Activated CD8-positive, alpha-beta memory T cell treated with anti-CD3 and anti-CD28 coated beads, Interleukin-2, amount 50 U/mL, for 24 hours (primary cell): Measurements from ENCODE around the gene EEF1G.
"Not testable (repeated sequence)": the region's sequence is repeated elsewhere in the genome, so short reads cannot be mapped to it uniquely, and the experiment has no call there.

Source experiments
- DNase-seq: peaks from one replicate; pipeline ENCODE4 v3.0.0-alpha.2; 2020; ENCODE audit errors: extremely low read depth

The EEF1G gene, protein sequence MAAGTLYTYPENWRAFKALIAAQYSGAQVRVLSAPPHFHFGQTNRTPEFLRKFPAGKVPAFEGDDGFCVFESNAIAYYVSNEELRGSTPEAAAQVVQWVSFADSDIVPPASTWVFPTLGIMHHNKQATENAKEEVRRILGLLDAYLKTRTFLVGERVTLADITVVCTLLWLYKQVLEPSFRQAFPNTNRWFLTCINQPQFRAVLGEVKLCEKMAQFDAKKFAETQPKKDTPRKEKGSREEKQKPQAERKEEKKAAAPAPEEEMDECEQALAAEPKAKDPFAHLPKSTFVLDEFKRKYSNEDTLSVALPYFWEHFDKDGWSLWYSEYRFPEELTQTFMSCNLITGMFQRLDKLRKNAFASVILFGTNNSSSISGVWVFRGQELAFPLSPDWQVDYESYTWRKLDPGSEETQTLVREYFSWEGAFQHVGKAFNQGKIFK

DNA sequence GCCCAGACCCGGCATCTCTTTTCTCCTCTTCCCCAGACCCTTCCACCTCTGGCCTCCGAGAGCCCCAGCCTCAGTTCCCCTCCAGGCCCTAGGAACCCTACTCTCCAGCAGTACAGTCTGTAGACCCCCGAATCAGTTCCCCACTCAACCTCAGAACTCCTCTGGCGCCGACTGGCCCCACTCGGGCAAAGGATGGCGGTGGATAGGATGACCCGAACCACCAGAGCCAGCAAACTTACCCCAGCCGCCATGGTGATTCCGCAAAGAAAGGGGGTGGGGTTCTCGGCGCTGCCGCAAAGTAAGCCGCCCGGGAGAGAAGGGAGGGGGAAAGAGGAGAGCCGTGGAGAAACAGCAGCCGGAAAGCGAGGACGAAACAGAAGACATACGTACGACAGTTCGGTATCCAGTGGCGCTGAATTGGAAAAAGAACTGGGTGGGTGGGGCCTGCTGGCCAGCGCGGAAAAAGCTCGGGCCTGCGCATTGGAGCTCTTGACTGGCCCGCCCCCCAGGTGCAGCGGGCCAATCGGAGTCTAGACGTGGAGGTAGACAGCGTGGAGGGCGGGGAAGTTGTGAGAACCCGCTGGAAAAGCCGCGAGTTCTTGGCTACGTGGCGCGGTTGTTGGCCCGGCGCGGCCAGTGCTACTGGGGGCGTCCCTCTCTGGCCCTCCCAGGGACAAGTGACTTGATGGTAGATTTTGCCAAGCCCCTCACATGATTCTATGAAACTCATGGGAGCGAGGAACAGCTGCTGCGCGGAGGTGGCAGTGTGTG is at the start of gene EEF1G:
TSS of gene EEF1G (minus strand) at position 300 of the 771 bp plus-strand sequence. CDS start at position 251, 49 bp downstream.
- peak; percentile 96 for DNase-seq

DNA sequence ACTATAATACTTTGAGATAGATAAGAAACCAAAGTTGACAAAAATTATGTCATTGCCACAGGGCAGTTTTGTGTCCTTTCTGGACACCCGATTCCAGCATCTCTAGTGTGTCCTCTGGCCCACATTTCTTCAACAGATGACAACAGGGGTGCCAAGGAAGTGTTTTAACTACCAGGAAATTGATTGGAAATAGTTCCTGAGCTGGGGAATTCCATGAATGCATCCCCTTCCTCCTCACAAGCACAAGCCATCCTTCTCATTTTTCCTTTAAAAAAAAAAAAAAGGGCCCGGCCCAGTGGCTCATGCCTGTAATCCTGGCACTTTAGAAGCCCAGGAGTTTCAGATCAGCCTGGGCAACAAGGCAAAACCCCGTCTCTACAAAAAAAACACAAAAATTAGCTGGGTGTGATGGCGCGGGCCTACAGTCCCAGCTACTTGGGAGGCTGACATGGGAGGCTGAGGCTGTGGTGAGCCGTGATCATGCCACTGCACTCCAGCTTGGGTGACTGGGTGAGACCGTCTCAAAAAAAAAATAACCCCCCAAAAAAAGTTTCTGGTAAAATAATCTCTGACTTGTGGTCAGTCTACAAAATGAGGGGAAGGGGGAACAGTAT is 48.9 kb upstream of the EEF1G start:
- DNase-seq, result no peak

DNA sequence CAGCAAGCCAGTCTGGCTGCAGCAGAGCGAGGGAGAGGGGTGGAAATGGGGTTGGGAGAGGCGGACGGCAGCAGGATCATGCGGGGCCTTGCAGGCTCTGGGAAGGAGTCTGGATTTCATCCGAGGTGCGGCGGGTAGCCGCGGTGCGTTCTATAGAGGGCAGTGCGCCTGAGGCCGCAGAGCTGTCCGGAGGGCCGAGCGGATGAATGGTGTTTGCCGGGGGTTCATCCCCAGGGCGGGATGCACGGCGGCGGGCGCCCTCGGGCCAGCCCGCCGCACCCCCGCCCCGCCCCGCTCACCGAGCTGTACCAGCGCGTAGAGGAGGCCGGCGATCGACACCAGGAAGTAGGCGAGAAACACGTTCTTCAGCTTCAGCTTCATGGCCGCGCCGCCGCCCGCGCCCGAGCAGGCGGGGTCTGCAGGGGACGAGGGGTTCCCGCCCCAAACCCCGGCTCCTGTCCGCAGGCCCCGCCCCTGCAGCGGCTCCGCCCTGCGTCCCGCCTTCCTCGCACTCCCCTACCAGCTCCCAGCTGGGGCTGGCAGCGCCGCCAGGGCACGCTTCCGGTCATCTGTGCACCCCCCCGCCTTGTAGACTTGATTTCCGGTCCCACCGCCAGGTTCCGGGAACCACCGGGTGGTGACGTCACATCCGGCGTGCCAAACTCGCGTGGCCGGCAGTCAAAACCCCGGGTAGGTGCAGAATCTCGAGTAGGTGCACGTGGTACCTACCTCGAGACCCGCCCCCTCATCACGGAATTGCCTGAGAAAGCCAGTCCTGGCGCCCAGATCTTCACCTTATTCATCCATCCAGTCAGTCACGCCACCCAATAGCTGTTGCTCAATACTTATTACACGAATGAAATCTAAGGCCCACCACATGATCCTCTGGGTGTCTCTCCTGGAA is 48.1 kb upstream of the EEF1G start, which contains the start of gene B3GAT3:
TSS of gene B3GAT3 (minus strand) at position 420 of the 904 bp plus-strand sequence. CDS start at position 381, 39 bp downstream.
- DNase-seq, result peak; percentile 94

DNA sequence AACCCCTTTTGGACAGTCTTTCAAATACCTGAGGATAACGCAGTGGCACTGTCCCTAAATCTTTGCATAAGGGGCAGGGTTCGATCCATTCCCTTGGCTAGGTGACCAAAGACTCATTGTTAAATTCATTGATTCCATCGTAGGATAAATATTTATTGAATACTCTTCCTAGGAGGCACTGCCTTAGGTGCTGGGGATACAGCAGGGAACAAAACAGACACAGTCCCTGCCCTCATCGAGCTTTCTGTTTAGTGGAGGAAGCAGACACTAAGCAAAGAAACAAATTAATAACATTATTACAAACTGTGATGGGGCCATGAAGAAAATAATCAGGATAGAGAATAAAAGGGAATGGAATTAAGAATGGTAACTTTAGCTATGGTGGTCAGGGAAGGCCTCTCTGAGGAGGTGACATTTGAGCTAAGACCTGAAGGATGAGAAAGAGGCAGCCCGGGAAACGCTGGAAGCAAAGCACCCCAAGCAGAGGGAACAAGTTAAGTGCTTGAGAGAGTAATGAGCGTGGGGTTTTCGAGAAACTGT is 47.4 kb upstream of the EEF1G start:
- DNase-seq, result no peak

DNA sequence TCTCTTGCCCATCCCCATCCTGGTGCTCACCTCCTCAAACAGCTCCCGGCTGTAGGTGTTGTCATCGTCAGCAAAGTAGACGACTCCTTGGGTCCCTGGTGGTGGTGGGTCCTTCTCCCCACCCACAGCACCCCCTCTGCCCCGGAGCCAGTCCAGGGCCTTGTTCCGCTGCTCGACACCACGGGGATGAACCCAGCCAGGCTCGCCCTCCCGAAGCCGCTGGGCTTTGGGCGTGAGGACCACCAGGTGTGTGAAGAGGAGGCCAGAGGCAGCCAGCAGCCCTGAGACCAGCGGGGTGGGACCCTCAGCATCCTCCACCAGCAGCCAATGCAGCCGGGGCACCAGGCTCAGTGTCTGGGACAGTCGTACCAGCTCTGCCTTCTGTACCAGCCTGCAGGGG is 43.3 kb upstream of the EEF1G start:
- not testable (repeated sequence) for DNase-seq

DNA sequence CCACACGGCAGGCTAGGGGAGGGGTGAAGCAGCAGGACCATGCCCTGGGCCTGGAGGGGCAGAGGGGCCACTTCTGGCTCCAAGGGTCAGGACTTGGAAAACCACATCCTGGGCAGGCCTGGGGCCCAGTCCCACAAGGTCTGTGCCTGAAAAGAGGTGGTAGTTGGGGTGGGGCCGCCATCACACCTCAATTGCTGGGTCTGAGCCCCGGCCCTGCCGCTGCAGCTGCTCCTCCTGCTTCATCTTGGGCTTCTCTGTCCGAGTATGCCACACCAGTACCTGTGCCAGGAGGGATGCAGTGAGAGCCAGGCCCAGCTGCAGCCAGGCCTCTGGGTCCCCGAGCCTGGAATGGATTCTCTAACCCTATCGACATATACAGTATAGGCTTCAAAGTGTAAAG is 41.8 kb upstream of the EEF1G start:
- no peak for DNase-seq

DNA sequence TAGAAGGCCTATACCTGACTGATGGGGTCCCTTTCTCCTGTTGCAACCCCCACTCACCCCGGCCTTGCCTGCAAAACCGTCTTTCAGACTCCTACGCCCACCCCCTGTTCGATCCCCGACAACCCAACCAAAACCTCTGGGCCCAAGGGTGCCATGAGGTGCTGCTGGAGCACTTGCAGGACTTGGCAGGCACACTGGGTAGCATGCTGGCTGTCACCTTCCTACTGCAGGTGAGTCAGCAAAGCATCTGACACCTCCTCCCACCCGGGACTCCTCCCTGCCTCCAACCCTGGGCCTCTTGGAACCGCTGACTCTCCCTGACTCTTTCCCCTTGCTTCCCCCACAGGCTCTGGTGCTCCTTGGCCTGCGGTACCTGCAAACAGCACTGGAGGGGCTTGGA is 40.6 kb upstream of the EEF1G start:
- DNase-seq, result no peak

DNA sequence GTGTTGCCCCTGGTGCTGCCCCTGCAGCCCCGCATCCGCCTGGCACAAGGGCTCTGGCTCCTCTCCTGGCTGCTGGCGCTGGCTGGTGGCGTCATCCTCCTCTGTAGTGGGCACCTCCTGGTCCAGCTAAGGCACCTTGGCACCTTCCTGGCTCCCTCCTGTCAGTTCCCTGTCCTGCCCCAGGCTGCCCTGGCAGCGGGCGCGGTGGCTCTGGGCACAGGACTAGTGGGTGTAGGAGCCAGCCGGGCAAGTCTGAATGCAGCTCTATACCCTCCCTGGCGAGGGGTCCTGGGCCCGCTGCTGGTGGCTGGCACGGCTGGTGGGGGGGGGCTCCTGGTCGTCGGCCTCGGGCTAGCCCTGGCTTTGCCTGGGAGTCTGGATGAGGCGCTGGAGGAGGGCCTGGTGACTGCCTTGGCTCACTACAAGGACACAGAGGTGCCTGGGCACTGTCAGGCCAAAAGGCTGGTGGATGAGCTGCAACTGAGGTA is 39.6 kb upstream of the EEF1G start:
- DNase-seq, result no peak

DNA sequence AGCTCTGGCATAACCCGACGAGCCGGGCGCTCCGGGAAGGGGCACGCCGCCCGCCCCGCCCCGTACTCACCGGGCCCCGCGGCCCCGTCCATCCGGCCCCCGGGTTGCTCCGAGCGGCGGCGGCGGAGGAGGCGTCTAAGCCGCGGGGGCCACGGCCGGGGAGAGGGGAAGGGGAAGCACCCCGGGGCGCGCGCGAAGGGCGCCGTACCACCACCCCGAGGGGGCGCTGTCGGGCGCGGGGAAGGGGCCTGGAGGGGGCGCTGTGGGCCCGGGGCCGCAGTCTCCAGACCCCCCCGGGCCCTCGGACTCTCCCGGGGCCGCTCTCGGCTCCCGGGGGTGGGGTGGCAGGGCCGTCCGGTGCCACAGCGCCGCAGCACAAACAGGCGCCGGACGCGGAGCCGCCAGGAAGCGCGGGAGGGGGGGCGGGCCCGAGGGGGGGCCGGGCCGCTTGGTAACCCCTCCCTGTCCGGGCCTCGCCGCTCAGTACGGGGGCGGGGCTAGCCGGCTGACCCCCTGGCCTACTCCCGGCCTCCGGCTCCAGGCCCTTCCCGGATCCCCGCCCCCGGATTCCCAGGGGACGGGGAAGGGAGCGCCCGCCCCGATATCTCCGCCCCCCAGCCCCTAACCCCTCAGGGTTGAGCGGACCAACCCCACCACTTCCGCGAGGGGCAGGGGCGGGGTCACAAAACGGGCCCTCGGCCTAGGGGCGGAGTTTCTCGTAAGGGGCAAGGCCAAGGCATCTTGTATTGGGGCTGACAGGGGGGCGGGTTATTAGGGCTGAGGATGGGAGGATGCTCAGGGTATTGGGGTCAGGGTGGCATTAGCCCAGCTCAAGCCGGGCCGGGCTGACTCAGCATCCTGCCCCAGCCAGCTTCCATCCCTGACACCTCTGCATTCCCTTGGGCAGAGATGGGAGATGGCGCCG is 38.9 kb upstream of the EEF1G start, which contains the start of the genes EML3 and ROM1:
TSS of gene EML3 (minus strand) at position 410 of the 925 bp plus-strand sequence. CDS start at position 92, 318 bp downstream.
TSS of gene ROM1 (plus strand) at position 892 of the 925 bp plus-strand sequence. CDS start at position 917, 25 bp downstream.
- peak; percentile 72 for DNase-seq

DNA sequence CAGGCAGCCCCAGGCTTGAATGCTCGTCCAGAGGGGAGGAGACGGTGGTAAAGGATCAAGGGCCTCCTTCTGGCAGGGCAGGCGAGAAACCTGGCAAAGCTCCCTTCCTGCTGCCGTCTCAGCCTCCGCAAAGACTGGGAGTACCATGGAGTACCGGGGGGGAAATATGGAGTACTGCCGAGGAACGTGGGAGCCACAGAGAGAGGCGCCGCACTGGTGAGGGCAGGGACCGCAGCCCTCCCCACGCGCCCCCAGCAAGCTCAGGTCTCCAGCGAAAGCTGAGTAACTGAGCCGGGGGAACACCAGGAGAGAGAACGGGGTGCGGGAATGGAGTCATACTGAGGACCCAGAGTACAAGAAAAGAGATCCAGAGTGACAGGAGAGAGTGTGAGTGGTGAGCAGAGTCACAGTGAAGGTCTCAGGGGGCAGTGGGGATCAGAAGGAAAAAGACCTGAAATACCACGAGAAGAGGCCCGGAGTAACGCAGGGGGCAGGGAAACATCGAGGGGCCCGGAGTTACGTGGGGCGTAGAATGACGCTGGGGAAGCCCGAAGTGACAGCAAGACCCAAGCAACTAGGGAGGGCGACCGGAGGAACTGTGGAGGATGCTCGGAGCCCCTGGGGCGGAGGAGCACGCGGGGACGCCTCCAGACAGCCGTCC is 38.1 kb upstream of the EEF1G start:
- DNase-seq, result no peak

DNA sequence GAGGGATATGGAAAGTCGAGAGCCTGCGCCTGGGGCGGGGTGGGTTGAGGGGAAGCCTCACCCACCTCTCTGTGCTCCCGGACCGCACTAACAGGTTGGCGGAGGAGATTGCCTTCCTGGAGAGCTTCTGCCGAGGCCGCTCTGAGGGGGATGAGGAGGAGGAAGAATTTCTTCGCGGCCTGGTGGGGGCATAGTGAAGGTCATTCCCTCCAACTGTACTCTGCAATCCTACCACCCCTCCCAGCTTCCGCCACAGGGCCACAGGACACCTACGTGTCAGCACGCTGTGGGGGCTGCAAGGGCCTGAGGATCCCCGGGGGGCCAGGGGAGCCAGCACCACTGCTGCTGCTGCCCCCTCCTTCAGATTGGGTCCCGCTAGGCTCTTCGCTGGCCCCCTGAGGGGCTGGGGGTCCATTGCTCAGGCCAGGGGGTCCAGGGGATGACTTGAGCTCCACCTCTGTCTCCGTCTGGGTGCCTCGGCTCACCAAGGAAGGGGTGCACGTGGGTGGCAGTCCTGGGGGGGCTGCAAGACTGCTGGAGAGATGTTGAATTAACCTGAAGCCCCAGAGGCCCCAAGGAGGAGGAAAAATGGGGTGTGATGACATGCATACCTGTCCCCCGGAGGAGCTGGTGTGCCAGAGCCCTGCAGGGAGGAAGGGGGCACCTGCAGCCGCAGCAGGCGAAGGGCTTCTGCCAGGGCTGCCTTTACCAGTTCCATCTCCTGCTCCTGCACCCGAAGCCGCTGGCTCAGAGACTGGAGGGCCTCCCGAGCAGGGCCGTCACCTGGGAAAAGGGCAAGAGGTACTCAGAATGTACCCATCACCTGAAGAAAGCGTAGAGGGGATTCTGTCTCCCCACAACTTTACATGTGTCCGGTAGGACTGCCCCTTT is 37.4 kb upstream of the EEF1G start:
- DNase-seq, result no peak

DNA sequence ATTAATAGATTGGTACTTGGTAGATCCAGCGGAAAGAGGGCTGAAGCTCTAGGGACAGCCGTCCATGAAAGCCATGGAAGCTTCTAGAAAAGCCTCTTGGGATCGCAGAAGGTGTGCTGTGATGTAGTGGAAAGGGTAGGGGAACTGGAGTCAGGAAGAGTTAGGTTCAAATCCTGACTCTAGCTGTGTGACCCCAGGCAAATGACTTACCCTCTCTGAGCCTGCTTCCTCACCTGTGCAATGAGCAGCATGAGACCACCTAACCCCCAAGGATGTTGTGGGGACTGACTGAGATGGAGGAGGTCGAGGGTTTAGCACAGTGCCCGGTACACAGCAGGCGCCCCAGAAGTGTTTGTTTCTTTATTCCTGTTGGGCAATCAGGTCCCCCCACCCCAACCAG is 36.7 kb upstream of the EEF1G start:
- no peak for DNase-seq

DNA sequence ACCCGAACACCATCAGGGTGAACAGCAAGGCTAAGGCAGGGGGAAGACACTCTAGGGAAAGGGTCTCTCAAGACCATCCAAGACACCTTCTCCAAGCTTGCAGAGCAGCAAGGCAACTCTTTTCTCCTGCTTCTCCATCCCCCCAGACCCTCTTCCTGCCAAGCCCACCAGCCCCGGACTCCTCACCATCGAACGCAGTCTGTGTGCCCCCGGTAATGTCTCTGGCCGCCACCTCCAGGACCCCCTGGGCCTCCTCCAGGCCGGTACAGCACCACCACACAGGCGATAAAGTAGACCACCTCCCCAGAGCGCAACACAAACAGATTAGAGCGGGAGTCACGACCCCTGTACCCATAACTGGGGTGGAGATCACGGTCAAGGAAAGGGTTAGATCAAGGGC is 35.1 kb upstream of the EEF1G start:
- no peak for DNase-seq

DNA sequence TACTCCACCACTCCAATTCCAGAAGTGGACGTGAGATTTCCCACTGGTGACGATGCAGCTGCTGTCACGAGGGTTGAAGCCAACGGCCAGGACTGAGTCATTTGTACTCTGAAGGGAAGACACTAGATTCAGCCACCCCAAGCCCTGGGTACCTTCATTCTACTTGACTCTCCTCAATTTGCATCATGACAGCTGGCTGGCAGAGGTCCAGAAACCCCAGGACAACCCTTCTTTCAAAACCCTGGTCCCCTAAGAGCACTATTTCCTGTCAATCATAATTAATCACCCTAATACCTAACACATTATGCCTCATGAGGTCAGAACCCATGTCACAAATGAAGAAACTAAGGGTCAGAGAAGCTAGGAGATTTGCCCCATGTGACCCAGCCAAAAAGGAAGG is 34.0 kb upstream of the EEF1G start:
- no peak for DNase-seq

DNA sequence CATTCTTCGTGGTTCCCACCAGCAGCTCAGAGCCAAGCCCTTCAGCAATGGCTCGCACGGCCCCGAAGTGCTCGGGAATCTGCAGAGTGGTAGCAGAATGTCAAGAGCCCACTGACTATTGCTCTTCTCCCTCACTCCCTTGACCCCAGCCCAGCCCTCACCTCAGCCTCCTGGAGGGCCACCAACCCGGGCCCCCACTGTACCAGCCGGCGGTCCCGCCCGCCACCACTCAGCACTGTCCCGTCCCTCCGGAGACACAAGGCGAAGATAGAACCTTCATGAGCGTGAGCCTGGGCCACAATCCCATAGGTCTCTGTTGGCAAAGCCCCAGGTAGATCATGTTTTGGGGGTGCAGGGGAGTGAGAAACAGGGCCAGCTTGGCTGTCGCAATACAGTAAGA is 32.2 kb upstream of the EEF1G start:
- DNase-seq, result no peak

DNA sequence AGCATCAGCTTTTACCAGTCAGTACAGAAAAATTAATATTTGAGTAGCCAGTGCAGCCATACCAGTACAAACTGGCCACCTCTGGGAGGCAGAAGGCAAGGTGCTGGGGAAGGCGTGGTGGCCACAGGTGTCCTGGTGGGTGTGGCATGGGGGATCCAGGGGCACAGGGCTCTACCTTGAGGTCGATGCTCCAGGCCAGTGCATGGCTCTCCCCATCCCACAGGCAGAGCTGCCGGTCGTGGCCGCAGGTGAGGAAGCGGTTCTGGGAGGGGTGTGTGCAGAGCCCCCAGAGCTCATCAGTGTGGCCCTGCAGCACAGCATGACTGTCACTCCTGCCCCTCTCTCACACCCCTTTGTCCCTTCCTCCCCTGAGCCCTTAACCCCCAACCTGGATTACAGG is 31.8 kb upstream of the EEF1G start:
- DNase-seq, result no peak

DNA sequence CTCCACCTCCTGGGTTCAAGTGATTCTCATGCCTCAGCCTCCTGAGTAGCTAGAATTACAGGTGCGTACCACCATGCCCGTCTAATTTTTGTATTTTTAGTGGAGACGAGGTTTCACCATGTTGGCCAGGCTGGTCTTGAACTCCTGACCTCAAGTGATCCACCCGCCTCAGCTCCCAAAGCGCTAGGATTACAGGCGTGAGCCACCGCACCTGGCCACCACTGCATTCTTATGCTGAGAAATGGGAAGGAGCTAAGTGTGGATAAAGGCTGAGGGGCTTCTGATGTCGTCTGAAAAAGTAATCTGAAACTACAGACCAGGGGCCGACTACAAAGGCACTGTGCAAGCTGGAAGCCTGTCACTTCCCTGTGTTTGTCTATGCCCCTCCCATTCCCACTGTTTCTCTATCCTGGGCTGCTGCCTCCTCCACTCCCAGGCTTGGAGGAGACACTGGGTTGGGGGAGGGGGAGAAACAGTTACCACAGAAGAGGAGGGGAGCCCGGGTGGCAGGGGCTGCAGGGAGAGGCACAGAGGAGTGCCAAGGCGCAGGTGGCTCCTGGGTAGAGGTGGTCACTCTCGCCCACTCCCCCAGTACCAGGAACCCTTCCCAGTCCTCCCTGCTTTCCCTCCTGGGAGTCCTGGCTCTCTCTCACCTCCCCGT is 30.9 kb upstream of the EEF1G start:
- DNase-seq, result no peak
